ENCODE measurements around the gene ARL16.

ARL16 gene

DNA sequence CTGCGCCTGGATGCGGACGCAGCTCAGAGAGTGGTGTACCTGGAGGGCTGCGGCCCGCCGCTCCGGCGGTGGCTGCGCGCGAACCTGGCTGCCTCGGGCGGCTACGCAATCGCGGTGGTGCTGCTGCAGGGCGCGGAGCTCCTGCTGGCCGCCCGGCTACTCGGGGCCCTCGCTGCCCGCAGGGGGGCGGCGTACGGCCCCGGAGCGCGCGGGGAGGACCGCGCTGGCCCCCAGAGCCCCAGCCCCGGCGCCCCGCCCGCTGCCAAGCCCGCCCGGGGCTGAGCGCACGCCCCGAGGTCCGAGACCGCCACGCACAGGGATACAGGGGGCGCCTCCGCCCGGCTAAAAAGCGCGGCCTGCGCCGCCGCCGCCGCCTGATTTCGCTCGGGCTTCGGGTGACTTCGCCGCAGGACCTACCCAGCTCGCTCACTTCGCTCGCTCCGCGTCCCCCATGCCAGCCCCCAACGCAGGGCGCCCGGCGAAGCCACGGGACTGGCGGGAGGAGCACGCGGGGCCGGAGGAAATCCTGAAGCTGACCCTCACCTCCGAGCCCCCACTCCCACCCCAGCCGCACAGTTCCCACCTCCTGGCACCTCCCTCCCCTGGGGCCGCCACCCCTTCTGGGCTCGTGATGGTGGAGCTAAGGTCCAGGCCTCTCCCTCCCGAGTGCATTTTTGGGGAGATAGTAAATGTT lies 35.4 kb downstream of the ARL16 start:
- H3K9ac ChIP-seq (ENCODE audit: low read length), result no peak overlapping the region
- H3K4me1 ChIP-seq (ENCODE audit: control insufficient read depth, insufficient read depth, low read length), result peaks cover 23% of the 10 kb centered on the region
- H3K27ac ChIP-seq (ENCODE audit: low read depth, low read length), result no peak overlapping the region
- H3K9me3 ChIP-seq (ENCODE audit: control insufficient read depth, insufficient read depth, low read depth, low read length), result no peaks in the 10 kb centered on the region
- peak overlapping the region; percentile 48 for H3K4me3 ChIP-seq (ENCODE audit: low read depth, low read length)
- H3K27me3 ChIP-seq (ENCODE audit: control insufficient read depth, insufficient read depth, low read length), result peaks cover 24% of the 10 kb centered on the region
- 0 out of 2 replicates have a peak, but pooled peaks cover 3% of the 10 kb centered on the region for H3K36me3 ChIP-seq (ENCODE audit: control insufficient read depth, insufficient read depth, low read length)

DNA sequence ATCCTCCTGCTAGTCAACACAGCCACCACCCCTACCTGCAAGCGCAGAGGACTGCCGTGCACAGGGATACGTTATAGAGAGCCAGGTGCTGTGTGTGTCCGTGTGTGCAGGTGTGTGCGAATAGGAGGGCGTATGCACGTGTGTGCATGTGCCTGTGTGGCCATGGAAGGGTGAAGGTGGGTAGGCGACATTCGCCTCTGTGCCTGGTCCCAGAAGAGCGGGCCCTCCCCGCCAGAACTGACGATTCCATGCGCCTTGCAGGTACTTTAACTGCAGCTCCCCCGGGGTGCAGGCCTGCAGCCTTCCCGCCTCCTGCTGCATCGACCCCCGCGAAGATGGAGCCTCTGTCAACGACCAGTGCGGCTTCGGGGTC lies 36.0 kb downstream of the ARL16 start:
- H3K9me3 ChIP-seq (ENCODE audit: control insufficient read depth, insufficient read depth, low read depth, low read length), result no peaks in the 10 kb centered on the region
- H3K36me3 ChIP-seq (ENCODE audit: control insufficient read depth, insufficient read depth, low read length), result 0 out of 2 replicates have a peak, but pooled peaks cover 3% of the 10 kb centered on the region
- H3K4me1 ChIP-seq (ENCODE audit: control insufficient read depth, insufficient read depth, low read length), result peaks cover 20% of the 10 kb centered on the region
- H3K9ac ChIP-seq (ENCODE audit: low read length), result no peak overlapping the region
- H3K27me3 ChIP-seq (ENCODE audit: control insufficient read depth, insufficient read depth, low read length), result peaks cover 24% of the 10 kb centered on the region
- H3K27ac ChIP-seq (ENCODE audit: low read depth, low read length), result no peak overlapping the region
- peak overlapping the region; percentile 48 for H3K4me3 ChIP-seq (ENCODE audit: low read depth, low read length)

DNA sequence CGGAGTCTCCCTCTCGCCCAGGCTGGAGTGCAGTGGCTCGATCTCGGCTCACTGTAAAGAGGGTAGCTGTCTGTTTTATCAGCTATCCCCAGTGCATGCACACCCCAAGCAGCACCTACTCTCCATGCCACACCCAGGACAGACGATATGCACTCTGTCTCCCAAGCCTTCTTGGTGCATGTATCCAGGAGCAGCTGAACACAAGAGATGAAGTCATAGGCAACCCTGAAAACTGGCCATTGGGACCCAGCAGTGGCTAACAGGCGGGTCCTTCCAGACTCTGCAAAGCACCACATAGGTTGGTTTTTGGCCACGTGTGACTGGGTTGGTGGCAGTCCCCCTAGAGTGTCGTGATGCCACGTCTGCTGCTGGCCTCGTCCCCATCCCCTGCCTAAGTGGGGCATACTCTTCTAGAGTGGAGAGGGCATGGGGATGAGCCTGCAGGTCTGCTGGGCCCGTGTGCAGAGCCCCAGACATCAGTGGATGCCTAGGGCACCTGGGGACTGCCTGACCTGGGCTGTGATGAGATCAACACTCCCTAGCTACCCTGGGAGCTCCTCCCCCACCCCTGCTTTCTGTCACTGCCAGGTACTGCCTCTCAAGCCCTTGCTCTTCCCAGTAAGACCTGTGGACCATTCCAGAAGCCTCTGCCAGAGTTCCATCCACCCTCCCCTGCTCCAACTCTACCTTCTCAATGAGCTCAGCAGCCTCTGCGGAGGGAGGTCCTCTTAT lies 36.6 kb downstream of the ARL16 start:
- H3K4me1 ChIP-seq (ENCODE audit: control insufficient read depth, insufficient read depth, low read length), result peaks cover 20% of the 10 kb centered on the region
- no peak overlapping the region for H3K27ac ChIP-seq (ENCODE audit: low read depth, low read length)
- H3K9ac ChIP-seq (ENCODE audit: low read length), result no peak overlapping the region

DNA sequence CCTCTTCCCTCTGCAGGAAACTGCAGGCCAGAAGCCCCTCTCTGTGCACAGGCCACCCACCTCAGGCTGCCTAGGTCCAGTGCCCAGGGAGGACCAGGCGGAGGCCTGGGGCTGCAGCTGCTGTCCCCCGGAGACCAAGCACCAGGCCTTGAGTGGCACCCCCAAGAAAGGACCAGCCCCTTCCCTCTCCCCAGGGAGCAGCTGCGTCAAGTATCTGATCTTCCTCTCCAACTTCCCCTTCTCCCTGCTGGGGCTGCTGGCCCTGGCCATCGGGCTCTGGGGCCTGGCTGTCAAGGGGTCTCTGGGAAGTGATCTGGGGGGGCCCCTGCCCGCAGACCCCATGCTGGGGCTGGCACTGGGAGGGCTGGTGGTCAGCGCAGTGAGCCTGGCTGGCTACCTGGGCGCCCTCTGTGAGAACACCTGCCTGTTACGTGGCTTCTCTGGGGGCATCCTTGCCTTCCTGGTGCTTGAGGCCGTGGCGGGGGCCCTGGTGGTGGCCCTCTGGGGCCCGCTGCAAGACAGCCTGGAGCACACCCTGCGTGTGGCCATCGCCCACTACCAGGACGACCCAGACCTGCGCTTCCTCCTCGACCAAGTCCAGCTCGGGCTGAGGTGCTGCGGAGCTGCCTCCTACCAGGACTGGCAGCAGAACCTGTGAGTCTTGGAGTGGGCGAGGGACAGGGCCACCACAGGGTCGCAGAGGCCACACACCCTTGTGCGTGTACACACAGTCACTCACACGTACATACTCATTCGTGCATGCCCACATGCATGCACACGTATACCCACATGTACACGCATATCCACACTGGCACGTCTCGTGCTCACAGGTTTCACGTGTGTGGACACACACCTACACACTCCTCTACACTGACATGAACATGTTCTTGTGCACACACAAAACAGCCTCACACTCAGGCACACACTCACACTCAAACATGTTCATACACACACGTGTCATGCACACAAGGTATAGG lies 38.3 kb downstream of the ARL16 start:
- 0 out of 2 replicates have a peak, but pooled peaks cover 3% of the 10 kb centered on the region for H3K36me3 ChIP-seq (ENCODE audit: control insufficient read depth, insufficient read depth, low read length)
- H3K9ac ChIP-seq (ENCODE audit: low read length), result no peak overlapping the region
- H3K4me3 ChIP-seq (ENCODE audit: low read depth, low read length), result no peak overlapping the region
- H3K4me1 ChIP-seq (ENCODE audit: control insufficient read depth, insufficient read depth, low read length), result peaks cover 15% of the 10 kb centered on the region
- peaks cover 24% of the 10 kb centered on the region for H3K27me3 ChIP-seq (ENCODE audit: control insufficient read depth, insufficient read depth, low read length)
- no peak overlapping the region for H3K27ac ChIP-seq (ENCODE audit: low read depth, low read length)
- no peaks in the 10 kb centered on the region for H3K9me3 ChIP-seq (ENCODE audit: control insufficient read depth, insufficient read depth, low read depth, low read length)

More for the DNA sequence above, 36.6 kb downstream of the ARL16 start:
- Histone ChIP-seq H3K4me3 (ENCODE audit: low read depth, low read length) (peak overlapping the region; percentile 48; the same call in 1 of the 2 replicates), H3K9me3 (ENCODE audit: control insufficient read depth, insufficient read depth, low read depth, low read length) (no peaks in the 10 kb centered on the region), H3K27me3 (ENCODE audit: control insufficient read depth, insufficient read depth, low read length) (peaks cover 24% of the 10 kb centered on the region), H3K36me3 (ENCODE audit: control insufficient read depth, insufficient read depth, low read length) (0 out of 2 replicates have a peak, but pooled peaks cover 3% of the 10 kb centered on the region)

DNA sequence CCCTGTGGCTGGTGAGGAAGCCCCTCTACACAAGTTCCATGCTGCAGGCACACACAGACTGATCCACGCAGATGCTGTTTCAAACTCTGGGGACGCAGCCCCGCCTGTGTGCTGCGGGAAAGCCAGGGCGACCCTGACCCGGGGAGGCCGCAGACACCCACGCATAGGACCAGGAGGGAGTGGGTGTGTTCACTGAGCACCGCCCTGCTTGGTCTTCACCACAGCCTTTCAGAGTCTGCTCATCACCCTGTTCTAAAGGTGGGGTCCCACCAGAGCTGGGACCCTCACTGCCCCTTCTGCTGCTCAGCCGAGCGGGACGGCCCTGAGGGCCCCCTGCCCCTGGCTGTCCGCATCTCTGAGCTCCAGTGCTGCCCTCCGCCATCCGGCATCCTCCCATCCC lies 39.1 kb downstream of the ARL16 start:
- no peak overlapping the region for H3K9ac ChIP-seq (ENCODE audit: low read length)
- peaks cover 24% of the 10 kb centered on the region for H3K27me3 ChIP-seq (ENCODE audit: control insufficient read depth, insufficient read depth, low read length)
- H3K9me3 ChIP-seq (ENCODE audit: control insufficient read depth, insufficient read depth, low read depth, low read length), result no peaks in the 10 kb centered on the region
- H3K4me3 ChIP-seq (ENCODE audit: low read depth, low read length), result no peak overlapping the region
- peaks cover 15% of the 10 kb centered on the region for H3K4me1 ChIP-seq (ENCODE audit: control insufficient read depth, insufficient read depth, low read length)
- 0 out of 2 replicates have a peak, but pooled peaks cover 3% of the 10 kb centered on the region for H3K36me3 ChIP-seq (ENCODE audit: control insufficient read depth, insufficient read depth, low read length)
- H3K27ac ChIP-seq (ENCODE audit: low read depth, low read length), result no peak overlapping the region

DNA sequence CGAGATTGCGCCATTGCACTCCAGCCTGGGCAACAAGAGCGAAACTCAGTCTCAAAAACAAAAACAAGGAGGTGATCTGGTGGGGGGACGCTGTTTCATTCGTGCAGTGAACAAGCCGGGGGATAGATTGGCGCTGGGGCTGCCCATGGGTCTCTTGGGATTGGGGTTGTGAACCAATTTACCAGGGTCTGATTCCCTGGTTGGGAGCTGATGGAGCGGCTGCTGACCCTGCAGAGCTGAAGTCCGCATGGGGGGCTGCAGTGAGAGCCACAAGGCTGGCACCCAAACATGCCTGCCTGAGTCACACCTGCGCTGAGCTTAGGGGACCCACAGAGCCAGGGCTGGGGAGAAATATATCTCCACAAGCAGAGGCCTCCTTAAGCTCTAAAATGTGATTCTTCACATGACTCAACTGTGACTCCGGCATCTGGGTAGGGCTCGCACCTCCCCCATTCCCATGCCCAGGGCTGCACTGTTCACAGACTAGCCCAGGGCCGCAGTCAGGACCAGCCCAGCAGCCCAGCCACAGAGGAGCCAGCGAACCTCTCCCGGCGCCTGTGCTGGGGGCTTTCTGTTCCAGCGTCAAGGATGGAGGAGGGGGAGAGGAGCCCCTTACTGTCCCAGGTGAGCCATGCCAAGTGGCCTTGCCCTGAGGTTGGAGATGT lies 41.6 kb downstream of the ARL16 start:
- peaks cover 4% of the 10 kb centered on the region for H3K27me3 ChIP-seq (ENCODE audit: control insufficient read depth, insufficient read depth, low read length)
- H3K36me3 ChIP-seq (ENCODE audit: control insufficient read depth, insufficient read depth, low read length), result 0 out of 2 replicates have a peak, but pooled peaks cover 3% of the 10 kb centered on the region
- no peak overlapping the region for H3K27ac ChIP-seq (ENCODE audit: low read depth, low read length)
- no peaks in the 10 kb centered on the region for H3K9me3 ChIP-seq (ENCODE audit: control insufficient read depth, insufficient read depth, low read depth, low read length)
- H3K4me1 ChIP-seq (ENCODE audit: control insufficient read depth, insufficient read depth, low read length), result peaks cover under 1% of the 10 kb centered on the region; the same call in 1 of the 2 replicates
- H3K4me3 ChIP-seq (ENCODE audit: low read depth, low read length), result no peak overlapping the region
- H3K9ac ChIP-seq (ENCODE audit: low read length), result no peak overlapping the region

DNA sequence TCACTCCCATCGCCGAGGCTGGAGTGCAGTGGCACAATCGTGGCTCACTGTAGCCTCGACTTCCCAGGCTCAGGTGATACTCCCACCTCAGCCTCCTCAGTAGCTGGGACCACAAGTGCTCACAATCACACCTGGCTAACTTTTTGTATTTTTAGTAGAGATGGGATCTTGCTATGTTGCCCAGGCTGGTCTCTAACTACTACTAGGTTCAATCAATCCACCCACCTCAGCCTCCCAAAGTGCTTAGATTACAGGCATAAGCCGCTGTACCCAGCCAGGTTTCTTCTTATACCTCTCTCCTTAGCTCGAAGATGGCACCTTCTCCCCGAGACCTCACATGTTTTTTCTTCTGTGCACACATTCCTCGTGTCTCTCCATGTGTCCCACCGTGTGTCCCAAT lies 43.6 kb downstream of the ARL16 start:
- Histone ChIP-seq H3K27me3 (ENCODE audit: control insufficient read depth, insufficient read depth, low read length) (no peaks in the 10 kb centered on the region), H3K4me1 (ENCODE audit: control insufficient read depth, insufficient read depth, low read length) (peaks cover 4% of the 10 kb centered on the region; the same call in 1 of the 2 replicates), H3K36me3 (ENCODE audit: control insufficient read depth, insufficient read depth, low read length) (peaks cover 4% of the 10 kb centered on the region; the same call in 1 of the 2 replicates), H3K4me3 (ENCODE audit: low read depth, low read length) (no peak overlapping the region), H3K9ac (ENCODE audit: low read length) (no peak overlapping the region), H3K9me3 (ENCODE audit: control insufficient read depth, insufficient read depth, low read depth, low read length) (no peaks in the 10 kb centered on the region), H3K27ac (ENCODE audit: low read depth, low read length) (no peak overlapping the region)

DNA sequence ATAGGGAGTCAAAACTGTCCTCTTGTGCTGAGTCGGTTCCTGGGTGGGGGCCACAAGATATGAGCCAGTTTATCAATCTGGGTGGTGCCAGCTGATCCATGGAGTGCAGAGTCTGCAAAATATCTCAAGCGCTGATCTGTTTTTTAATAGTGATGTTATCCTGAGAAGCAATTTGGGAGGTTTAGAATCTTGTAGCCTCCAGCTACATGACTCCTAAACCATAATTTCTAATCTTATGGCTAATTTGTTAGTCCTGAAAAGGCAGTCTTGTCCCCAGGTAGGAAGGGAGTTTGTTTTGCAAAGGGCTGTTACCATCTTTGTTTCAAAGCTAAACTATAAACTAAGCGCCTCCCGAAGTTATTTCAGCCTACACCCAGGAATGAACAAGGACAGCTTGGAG lies 44.9 kb downstream of the ARL16 start:
- H3K9ac ChIP-seq (ENCODE audit: low read length), result no peak overlapping the region
- peaks cover 4% of the 10 kb centered on the region; the same call in 1 of the 2 replicates for H3K36me3 ChIP-seq (ENCODE audit: control insufficient read depth, insufficient read depth, low read length)
- H3K27ac ChIP-seq (ENCODE audit: low read depth, low read length), result no peak overlapping the region
- no peak overlapping the region for H3K4me3 ChIP-seq (ENCODE audit: low read depth, low read length)
- no peaks in the 10 kb centered on the region for H3K9me3 ChIP-seq (ENCODE audit: control insufficient read depth, insufficient read depth, low read depth, low read length)
- H3K4me1 ChIP-seq (ENCODE audit: control insufficient read depth, insufficient read depth, low read length), result peaks cover 4% of the 10 kb centered on the region; the same call in 1 of the 2 replicates
- no peaks in the 10 kb centered on the region for H3K27me3 ChIP-seq (ENCODE audit: control insufficient read depth, insufficient read depth, low read length)

DNA sequence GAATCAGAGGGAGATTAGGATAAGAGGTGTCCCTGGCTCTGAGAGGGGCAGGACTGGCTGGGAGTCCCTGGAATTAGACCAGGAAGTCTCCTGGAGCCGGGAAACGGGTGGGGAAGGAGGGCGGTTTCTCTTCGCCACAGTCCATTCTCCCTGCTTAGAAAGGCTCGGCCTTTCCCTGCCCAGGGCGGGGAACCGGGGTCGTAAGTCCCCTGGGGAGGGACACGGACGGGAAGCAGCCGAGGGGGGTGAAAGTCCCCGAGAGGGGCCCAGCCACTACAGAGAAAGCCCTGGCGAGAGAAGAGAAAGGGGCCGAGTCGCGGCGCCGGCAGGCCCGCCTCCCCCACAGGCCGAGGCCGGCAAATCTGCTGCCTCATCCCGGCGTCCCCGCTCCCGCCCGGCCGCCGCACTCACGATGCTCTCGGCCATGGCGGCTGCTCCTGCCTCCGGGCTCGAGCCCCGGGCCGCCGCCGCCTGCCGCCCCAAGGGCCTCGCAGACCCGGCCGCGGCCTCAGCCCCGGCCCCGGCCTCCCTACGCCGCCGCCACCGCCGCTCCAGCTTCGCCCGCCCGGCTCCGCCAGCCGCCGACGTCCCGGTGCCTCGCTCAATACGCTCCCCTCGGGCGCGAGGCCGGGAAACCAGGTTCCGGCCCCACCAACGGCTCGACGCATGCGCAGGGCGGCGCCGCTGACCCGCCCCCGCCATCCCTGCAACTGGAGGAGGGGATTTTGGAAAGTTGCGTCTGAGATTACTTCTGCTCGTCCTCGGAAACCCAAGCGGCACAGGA lies 46.9 kb downstream of the ARL16 start, which contains the start of the genes NPLOC4 and TSPAN10:
NPLOC4 (minus strand) TSS at position 608 of the 784 bp plus-strand sequence; CDS start at position 426, 182 bp downstream.
TSPAN10 (plus strand) TSS at position 692 of the 784 bp plus-strand sequence. CDS start 5,217 bp downstream, outside the sequence.
- peak within 1 kb of the TSS; percentile 96 for H3K4me3 ChIP-seq (ENCODE audit: low read depth, low read length)
- peaks cover 10% of the 10 kb centered on the region for H3K36me3 ChIP-seq (ENCODE audit: control insufficient read depth, insufficient read depth, low read length)
- H3K27ac ChIP-seq (ENCODE audit: low read depth, low read length), result peak within 1 kb of the TSS; percentile 82; the same call in 1 of the 2 replicates
- peak within 1 kb of the TSS; percentile 91 for H3K9ac ChIP-seq (ENCODE audit: low read length)
- peaks cover 4% of the 10 kb centered on the region; the same call in 1 of the 2 replicates for H3K4me1 ChIP-seq (ENCODE audit: control insufficient read depth, insufficient read depth, low read length)
- no peaks in the 10 kb centered on the region for H3K27me3 ChIP-seq (ENCODE audit: control insufficient read depth, insufficient read depth, low read length)
- H3K9me3 ChIP-seq (ENCODE audit: control insufficient read depth, insufficient read depth, low read depth, low read length), result no peaks in the 10 kb centered on the region
